ENCODE data around the gene JOSD2. TPM values are rescaled to one million over a fixed set of nuclear protein-coding genes. Genes with fewer than 3 reads are reported as not detected.
"Not testable (repeated sequence)": the region's sequence is repeated elsewhere in the genome, so short reads cannot be mapped to it uniquely, and the experiment has no call there.

JOSD2 gene
- total RNA-seq, 1 donor: 22.9 TPM

GRCh38 chr19:50535672-50536187, 24.7 kb upstream of the JOSD2 start:
- H3K4me3 ChIP-seq (ENCODE audit: low read depth, low read length): no peak overlapping the region
- DNase-seq (ENCODE audit: low read depth): no peak
- no peak for TF ChIP-seq CTCF (IDR thresholded peaks at IDR 0.05; ENCODE audit: insufficient read depth, low read depth, low read length)

- no peak for DNase-seq (ENCODE audit: low read depth)
- no peak for TF ChIP-seq CTCF (IDR thresholded peaks at IDR 0.05; ENCODE audit: insufficient read depth, low read depth, low read length)
- no peak overlapping the region for H3K4me3 ChIP-seq (ENCODE audit: low read depth, low read length)
Observed at GRCh38 chr19:50534478-50534877, 23.5 kb upstream of the JOSD2 start.

- H3K4me3 ChIP-seq (ENCODE audit: low read depth, low read length): no peak overlapping the region
- DNase-seq (ENCODE audit: low read depth): no peak
- TF ChIP-seq CTCF (IDR thresholded peaks at IDR 0.05; ENCODE audit: insufficient read depth, low read depth, low read length): no peak
Observed at GRCh38 chr19:50532952-50533351, 22.0 kb upstream of the JOSD2 start.

- DNase-seq (ENCODE audit: low read depth): no peak
- TF ChIP-seq CTCF (IDR thresholded peaks at IDR 0.05; ENCODE audit: insufficient read depth, low read depth, low read length): no peak
- H3K4me3 ChIP-seq (ENCODE audit: low read depth, low read length): no peak overlapping the region
Observed at GRCh38 chr19:50531171-50531612, 20.2 kb upstream of the JOSD2 start.

- H3K4me3 ChIP-seq (ENCODE audit: low read depth, low read length); DNase-seq (ENCODE audit: low read depth): not testable (repeated sequence)
Observed at GRCh38 chr19:50528052-50528451, 17.1 kb upstream of the JOSD2 start.

GRCh38 chr19:50522881-50523280, 11.9 kb upstream of the JOSD2 start:
- H3K4me3 ChIP-seq (ENCODE audit: low read depth, low read length): no peak overlapping the region

GRCh38 chr19:50520822-50521465, 10.0 kb upstream of the JOSD2 start:
- no peak for DNase-seq (ENCODE audit: low read depth)
- TF ChIP-seq CTCF (IDR thresholded peaks at IDR 0.05; ENCODE audit: insufficient read depth, low read depth, low read length): no peak

More at GRCh38 chr19:50522881-50523280, 11.9 kb upstream of the JOSD2 start:
- TF ChIP-seq CTCF (IDR thresholded peaks at IDR 0.05; ENCODE audit: insufficient read depth, low read depth, low read length): no peak
- no peak for DNase-seq (ENCODE audit: low read depth)

More at GRCh38 chr19:50520822-50521465, 10.0 kb upstream of the JOSD2 start:
- H3K4me3 ChIP-seq (ENCODE audit: low read depth, low read length): no peak overlapping the region
